Left ventricle myocardium superior (tissue), 1 donor: Measurements from ENCODE around the gene MMP11. TPM values are rescaled to one million over a fixed set of nuclear protein-coding genes. Genes with fewer than 3 reads are reported as not detected.

Experiments
- ATAC-seq: fragments of 200-7000 bp; cut with Tn5 transposase; one replicate; pipeline ENCODE4 v1.9.1; 2020; ENCODE audit warnings: mild to moderate bottlenecking, moderate library complexity
- DNase-seq: peaks from one replicate; pipeline ENCODE4 v3.0.0-alpha.2; 2020
- intact Hi-C: fragments of 100-400 bp; cut with micrococcal nuclease; formaldehyde crosslinking; loops from one replicate; pipeline ENCODE4 v1.11.0; 2022
- total RNA-seq: library from RNA; stranded (reverse); fragmentation: NEBNext Ultra II Directional; extraction: Animal tissue kit (Norgen Biotek cat#: 25700); gene quantifications from one replicate; pipeline ENCODE4 v1.2.1, GENCODE V29; 2021
- donor health status: DM: no; HTN: yes; CAD: no; lungs with severe emphysema.

The MMP11 gene
- total RNA-seq, 1 donor from 2014 or later: 32.3 TPM

DNA sequence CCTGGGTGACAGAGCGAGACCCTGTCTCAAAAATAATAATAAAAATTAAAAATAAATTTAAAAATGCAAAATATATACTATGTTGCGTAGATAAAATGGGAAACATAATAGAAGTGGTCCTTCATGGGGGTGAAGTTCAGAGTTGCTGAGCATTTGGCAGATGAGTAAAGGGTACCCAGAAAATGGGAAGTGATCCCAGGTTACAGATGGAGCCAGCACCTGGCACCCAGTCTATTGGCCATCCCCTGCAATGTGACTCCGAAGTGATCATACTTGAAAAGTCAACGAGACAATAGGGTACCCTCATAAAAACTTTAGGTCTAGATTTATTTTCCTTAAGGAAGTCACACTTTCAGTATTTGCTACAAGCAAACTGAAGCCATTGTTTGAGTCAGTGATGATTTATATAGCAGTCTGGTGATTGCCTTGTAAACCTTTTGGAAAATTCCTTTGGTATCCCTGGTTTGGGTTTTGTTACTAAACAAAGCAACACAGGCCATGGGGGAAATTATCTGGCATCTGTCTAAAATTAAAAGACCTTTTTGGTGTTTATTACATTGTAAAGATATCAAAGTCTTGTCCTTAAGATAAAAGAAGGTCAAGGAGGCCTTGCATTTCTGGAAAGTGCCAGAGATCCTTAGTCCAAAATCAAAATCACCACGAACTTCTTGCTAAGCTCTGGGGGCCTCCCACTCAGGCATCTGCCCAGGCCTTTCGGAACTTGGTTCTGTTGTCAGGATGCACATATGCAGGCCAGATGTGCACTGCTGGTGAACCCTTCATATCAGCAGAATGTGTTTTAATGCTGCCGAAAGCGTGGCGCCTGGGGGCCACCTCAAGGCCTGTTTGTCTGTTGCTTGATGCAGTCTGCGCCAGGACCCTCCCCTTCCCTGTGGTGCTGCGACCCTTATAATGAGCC, 18.4 kb downstream of the MMP11 start:
- DNase-seq (peak; percentile 68), ATAC-seq (peak; percentile 14)
- intact Hi-C loops: no loop called here

- ATAC-seq (no peak), DNase-seq (no peak)
- intact Hi-C loops: no loop called here
These were observed 19.3 kb downstream of the MMP11 start for GRCh38 chr22:23791738-23792645.

- DNase-seq: no peak
These were observed 20.7 kb downstream of the MMP11 start for GRCh38 chr22:23793326-23793725.

DNA sequence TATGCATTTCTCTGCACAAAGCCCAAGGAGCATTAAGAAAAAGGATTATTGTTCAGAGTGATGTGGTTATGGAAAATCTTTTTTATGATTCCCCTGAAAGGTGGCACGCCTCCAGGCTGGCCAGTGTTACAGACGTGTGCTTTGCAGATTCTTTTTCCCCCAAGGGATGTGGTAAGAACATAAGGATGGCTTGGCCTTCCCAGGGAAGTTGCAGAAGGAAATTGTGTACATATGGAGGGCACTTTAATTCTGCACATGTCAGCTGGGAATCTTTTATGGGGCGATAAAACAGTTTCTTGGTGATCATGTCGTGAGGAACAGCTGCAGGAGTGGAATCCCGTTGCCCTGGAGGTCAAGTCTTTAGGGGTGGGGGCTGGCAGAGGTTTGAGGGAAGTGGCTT, 23.8 kb downstream of the MMP11 start:
- intact Hi-C loops: no loop called here
- no peak for DNase-seq
- ATAC-seq: no peak

More at GRCh38 chr22:23793326-23793725, 20.7 kb downstream of the MMP11 start:
- intact Hi-C loops: no loop called here
- ATAC-seq: no peak

GRCh38 chr22:23800297-23801237, 27.9 kb downstream of the MMP11 start:
- DNase-seq (no peak), ATAC-seq (no peak)
- intact Hi-C loops: no loop called here

DNA sequence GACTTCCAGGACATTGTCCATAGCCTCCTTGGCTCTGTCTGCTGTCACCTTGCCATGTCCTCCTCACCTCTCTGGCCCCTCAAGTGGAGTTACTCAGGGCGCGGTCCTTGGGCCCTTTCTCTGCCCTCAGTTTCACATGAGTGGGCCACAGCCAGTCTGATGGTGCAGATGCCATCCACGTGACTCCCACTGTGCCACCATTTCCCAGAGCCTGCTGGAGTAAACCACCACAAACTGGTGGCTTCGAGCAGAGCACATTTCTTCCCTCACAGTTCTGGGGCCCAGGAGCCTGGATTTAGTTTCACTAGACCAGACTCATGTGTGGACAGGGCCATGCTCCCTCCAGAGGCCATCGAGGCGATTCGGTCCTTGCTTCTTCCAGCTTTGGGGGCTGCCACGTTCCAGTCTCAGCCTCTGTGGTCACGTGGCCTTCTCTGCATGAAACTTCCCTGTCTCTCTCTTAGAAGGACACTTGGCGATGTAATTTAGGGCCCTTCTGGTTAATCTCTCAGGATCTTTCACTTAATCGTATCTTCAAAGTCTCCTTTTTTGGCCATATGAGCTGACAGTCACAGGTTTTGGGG, 28.7 kb downstream of the MMP11 start:
- ATAC-seq (no peak), DNase-seq (no peak)
- intact Hi-C loops: no loop called here

GRCh38 chr22:23801886-23802377, 29.3 kb downstream of the MMP11 start:
- ATAC-seq: no peak
- no peak for DNase-seq
- intact Hi-C loops: no loop called here

DNA sequence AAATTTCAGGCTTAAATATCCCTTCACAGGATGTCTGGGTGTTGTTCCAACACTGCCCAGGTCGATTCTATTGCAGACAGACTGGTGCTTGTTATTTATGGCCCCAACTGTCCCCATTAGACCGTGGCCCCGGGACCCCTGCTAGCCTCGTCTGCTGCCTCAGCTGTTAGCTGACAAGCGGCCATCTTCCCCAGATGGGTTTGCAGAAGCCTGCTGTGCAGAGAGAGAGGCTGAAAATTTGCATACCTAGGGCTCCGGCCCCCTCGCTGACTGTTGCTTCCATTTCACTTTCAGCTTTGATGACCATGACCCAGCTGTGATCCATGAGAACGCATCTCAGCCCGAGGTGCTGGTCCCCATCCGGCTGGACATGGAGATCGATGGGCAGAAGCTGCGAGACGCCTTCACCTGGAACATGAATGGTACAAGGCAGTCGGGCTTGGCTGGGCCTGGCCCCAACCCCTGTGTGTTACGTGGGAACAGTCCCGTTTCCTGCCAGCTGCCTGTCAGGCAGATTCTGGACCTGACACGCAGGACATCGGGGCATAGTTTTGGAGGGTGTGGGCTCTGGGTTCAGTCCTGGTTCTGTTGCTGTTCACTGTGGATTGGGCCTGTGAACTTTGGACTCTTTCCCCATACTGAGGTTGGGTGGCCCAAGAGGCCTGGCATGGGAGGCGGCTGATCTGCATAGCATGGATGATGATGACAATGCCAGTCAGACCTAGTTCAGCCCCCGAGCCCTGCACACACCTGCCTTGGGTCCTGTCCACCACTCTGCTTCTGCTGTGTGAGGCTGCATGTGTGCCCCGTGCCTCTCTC, 30.6 kb downstream of the MMP11 start:
- ATAC-seq (no peak), DNase-seq (no peak)
- intact Hi-C loops: no loop called here

DNA sequence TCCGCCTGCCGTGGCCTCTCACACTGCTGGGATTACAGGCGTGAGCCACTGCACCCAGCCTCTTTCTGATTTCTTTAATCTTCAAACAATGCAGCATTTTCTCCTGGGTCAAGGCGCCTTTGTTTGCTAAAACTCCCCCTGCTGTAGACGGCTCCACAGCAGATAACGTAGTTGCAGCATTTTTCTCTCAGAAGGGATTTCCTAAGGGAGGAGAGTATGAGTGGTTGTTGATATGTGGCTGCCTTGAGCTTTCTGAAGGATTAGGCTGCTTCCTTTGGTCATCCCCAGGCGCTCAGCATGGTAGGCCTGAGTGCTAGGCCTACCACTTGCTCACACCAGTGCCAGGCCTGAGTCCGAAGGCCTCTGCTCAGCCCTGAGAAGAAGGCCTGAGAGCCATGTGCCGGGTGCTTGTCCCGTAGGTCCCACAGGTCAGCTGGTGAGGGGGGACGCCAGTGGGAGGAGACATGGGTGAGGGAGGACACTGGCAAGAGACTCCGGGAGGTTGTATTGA, 32.2 kb downstream of the MMP11 start:
- DNase-seq (no peak), ATAC-seq (peak; percentile 19)
- intact Hi-C loops: no loop called here

GRCh38 chr22:23806837-23807236, 34.2 kb downstream of the MMP11 start:
- no peak for ATAC-seq
- no peak for DNase-seq
- intact Hi-C loops: no loop called here

DNA sequence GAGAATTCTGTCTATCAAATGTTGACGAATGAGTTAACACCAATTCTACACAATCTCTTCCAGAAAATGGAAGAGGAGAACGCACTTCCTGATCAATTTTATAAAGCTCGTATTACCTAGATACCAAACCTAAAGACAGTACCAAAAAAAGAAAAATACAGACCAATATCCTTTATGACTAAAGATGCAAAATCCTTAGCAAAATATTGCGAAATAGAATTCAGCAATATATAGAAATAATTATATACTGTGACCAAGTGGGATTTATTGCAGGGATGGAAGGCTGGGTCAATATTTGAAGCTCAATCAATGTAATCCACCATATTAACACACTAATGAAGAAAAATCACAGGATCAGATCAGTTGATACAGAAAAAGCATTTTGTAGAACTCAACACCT, 39.7 kb downstream of the MMP11 start:
- ATAC-seq (no peak), DNase-seq (no peak)
- intact Hi-C loops: no loop called here

DNA sequence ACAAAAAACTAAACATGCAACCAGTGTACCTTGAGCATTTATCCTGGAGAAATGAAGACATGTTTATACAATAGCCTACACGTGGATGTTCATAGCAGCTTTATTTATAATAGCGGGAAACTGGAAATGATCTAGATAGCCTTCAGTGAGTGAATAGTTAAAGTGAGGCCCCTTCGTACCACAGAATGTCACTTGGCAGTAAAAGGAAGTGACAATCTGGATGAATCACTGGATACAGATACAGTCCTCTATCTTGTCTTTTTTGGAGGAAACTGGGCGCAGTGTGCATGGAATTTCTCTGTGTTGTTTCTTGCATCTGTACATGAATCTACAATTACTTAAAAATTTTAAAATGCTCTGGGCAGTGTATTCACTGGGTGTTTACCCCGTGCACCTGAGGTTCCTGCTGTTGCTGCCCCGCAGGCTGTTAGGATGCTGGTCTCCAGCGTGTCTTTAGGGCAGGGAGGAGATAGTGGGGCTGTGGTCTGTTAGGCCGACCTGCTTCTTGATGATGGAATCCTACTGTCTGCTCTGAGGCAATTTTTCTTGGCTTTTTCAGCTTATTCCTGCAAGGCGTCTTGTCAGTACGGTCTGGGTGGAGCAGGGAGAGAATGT, 43.0 kb downstream of the MMP11 start:
- DNase-seq: no peak
- intact Hi-C loops: no loop called here
- peak; percentile 6 for ATAC-seq

- ATAC-seq: peak; percentile 96
- peak; percentile 81 for DNase-seq
- intact Hi-C loops: no loop called here
These were observed 43.7 kb downstream of the MMP11 start for GRCh38 chr22:23816156-23816976.

DNA sequence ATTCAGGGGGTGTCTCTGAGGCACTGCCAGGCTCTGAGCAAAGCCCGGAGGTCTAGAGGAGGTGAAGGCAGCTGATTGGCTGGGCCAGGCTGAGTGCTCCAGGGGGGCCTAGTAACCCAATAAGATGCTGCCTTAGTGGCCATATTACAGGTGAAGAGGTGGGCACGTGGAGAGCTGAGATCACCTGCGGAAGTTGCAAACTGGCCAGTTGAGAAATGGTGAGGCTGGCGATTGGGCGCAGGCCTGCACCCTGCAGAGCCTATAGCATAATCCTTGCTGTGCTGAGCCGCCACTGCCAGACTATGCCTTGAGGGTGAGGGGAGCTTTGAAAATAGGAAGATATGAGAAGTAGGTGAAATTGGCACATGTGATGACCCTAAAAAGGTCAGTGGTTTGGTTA, 44.5 kb downstream of the MMP11 start:
- DNase-seq (no peak), ATAC-seq (no peak)
- intact Hi-C loops: no loop called here

DNA sequence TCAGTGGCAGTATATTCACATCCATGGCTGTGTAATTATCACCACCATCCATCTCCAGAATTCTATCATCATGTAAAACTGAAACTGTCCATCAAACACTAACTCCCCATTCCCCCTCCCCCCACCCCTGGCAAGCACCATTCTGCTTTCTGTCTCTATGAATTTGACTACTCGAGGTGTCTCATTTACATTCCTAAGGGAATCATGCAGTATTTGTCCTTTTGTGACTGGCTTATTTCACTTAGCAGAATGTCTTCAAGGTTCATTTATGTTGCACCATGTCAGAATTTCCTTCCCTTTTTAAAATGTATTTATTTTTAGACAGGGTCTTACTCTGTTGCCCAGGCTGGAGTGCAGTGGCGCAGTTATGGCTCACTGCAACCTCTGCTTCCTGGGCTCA, 45.9 kb downstream of the MMP11 start:
- DNase-seq (no peak), ATAC-seq (no peak)
- intact Hi-C loops: no loop called here

DNA sequence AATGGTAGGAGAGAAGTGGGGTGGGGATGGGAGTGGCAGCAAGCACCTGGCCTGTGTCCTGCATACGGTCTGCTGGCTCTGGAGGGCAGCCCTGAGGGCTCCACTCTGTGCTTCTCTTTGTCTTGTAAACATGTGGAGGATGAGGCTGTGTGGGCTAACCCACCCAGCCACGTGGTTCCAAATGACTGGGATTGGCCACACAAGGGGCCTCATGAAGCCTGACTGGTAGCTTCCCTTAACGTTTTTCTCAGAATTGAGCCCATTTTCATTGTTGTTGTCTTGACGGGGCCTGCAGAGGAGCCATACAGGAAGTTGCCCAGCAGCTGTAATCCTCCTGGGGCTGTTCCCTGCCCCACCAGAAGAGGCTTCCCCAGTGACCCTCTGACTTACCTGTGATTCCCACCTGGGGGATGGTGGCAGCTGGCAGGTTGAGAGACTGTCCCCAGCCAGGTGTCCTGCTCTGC, 48.1 kb downstream of the MMP11 start:
- intact Hi-C loops: no loop called here
- ATAC-seq: no peak
- DNase-seq: peak; percentile 18
